Measurements from ENCODE around the gene GRB10. TPM values are rescaled to one million over a fixed set of nuclear protein-coding genes. Genes with fewer than 3 reads are reported as not detected.

GRB10 gene
- total RNA-seq, 1 experiment from 2014 or later, result 38.3 TPM

DNA sequence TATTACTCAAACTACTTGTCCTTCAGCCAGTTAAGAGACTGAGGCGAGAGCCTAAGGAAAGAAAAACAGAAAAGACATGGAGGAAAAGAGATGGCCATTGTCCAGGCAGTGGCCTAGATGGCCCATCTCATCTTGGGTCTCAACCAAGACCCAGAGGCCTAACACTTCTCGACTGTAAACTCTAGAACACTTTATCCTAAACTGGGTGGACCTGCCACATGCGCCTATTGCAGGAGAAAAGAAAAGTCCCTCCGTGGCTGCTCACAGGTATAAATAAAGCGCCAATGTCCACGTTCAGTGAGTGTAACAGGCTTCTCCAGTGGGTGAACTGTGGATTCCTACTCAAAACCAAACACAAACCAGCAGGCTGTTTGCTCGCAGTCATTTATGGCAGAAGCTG is 124.8 kb downstream of the GRB10 start:
- CTCF ChIA-PET, result no interaction called here
- TF ChIP-seq TCF7L2 (IDR thresholded peaks at IDR 0.05; ENCODE audit: low read depth, low read length) (no peak), POLR2AphosphoS5 (IDR thresholded peaks at IDR 0.05; ENCODE audit: low read depth, low read length) (no peak)
- H3K4me1 ChIP-seq (ENCODE audit: control insufficient read depth, insufficient read depth, low read length), result no peaks in the 10 kb centered on the region
- H3K4me3 ChIP-seq (ENCODE audit: low read depth in 2 of 2, low read length in 2 of 2), result no peak overlapping the region
- H3K9me3 ChIP-seq (ENCODE audit: control insufficient read depth, insufficient read depth, low read depth, low read length), result no peaks in the 10 kb centered on the region
- H3K36me3 ChIP-seq (ENCODE audit: control insufficient read depth, insufficient read depth, low read length), result no peaks in the 10 kb centered on the region
- no peaks in the 10 kb centered on the region for H3K27me3 ChIP-seq (ENCODE audit: control insufficient read depth, insufficient read depth, low read length)
- DNase-seq (ENCODE audit: low read depth, low spot score) (no peak), ATAC-seq (no peak)
- POLR2A ChIA-PET, result no interaction called here
- in situ Hi-C loops (cut with HindIII; ENCODE audit: low pct_unique_long_range_greater_than_20kb, low sequenced_read_pairs) (no loop called here), intact Hi-C loops (cut with micrococcal nuclease; ENCODE audit: unreplicated experiment) (no loop called here)
- H3K27ac ChIP-seq (ENCODE audit: low read length), result no peak overlapping the region
- no TSS peak for BruUV-seq (replicated peaks)

DNA sequence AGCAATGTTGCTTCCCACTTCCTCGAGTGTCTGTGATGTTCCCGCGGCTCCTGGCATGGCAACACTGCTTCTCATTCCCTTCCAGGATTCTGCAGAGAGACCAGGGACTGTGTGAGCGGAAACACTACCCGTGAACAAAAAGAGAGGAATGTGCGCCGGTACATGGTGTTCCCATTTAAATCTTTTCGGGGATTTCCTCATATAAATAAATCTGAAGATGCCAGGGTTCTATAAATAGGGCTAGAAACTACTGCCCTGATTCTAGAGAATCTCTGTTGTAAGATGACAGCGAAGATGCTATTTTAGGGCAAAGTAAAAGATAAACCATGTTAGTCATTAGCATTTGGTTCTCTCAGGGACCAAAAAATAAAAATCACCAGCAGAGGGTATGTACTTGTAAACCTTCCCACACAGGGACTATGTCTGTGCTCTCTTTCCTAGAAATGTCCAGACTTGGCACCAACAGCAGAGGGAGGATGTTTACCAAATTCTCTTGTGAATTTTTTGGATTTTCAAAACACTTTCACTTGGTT is 125.3 kb downstream of the GRB10 start:
- BruUV-seq (replicated peaks), result no TSS peak
- DNase-seq (ENCODE audit: low read depth, low spot score) (no peak), ATAC-seq (no peak)
- Histone ChIP-seq H3K9me3 (ENCODE audit: control insufficient read depth, insufficient read depth, low read depth, low read length) (no peaks in the 10 kb centered on the region), H3K4me3 (ENCODE audit: low read depth in 2 of 2, low read length in 2 of 2) (no peak overlapping the region), H3K4me1 (ENCODE audit: control insufficient read depth, insufficient read depth, low read length) (no peaks in the 10 kb centered on the region), H3K27ac (ENCODE audit: low read length) (no peak overlapping the region), H3K27me3 (ENCODE audit: control insufficient read depth, insufficient read depth, low read length) (no peaks in the 10 kb centered on the region), H3K36me3 (ENCODE audit: control insufficient read depth, insufficient read depth, low read length) (no peaks in the 10 kb centered on the region)
- TF ChIP-seq TCF7L2 (IDR thresholded peaks at IDR 0.05; ENCODE audit: low read depth, low read length), result no peak
- TF ChIP-seq POLR2AphosphoS5 (IDR thresholded peaks at IDR 0.05; ENCODE audit: low read depth, low read length), result no peak
- TF ChIP-seq, protein P1, sequence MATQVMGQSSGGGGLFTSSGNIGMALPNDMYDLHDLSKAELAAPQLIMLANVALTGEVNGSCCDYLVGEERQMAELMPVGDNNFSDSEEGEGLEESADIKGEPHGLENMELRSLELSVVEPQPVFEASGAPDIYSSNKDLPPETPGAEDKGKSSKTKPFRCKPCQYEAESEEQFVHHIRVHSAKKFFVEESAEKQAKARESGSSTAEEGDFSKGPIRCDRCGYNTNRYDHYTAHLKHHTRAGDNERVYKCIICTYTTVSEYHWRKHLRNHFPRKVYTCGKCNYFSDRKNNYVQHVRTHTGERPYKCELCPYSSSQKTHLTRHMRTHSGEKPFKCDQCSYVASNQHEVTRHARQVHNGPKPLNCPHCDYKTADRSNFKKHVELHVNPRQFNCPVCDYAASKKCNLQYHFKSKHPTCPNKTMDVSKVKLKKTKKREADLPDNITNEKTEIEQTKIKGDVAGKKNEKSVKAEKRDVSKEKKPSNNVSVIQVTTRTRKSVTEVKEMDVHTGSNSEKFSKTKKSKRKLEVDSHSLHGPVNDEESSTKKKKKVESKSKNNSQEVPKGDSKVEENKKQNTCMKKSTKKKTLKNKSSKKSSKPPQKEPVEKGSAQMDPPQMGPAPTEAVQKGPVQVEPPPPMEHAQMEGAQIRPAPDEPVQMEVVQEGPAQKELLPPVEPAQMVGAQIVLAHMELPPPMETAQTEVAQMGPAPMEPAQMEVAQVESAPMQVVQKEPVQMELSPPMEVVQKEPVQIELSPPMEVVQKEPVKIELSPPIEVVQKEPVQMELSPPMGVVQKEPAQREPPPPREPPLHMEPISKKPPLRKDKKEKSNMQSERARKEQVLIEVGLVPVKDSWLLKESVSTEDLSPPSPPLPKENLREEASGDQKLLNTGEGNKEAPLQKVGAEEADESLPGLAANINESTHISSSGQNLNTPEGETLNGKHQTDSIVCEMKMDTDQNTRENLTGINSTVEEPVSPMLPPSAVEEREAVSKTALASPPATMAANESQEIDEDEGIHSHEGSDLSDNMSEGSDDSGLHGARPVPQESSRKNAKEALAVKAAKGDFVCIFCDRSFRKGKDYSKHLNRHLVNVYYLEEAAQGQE (IDR thresholded peaks at IDR 0.05; ENCODE audit: insufficient read depth in 1 of 2, low read depth in 2 of 2, low read length in 1 of 2), result no peak
- TF ChIP-seq, protein P2, sequence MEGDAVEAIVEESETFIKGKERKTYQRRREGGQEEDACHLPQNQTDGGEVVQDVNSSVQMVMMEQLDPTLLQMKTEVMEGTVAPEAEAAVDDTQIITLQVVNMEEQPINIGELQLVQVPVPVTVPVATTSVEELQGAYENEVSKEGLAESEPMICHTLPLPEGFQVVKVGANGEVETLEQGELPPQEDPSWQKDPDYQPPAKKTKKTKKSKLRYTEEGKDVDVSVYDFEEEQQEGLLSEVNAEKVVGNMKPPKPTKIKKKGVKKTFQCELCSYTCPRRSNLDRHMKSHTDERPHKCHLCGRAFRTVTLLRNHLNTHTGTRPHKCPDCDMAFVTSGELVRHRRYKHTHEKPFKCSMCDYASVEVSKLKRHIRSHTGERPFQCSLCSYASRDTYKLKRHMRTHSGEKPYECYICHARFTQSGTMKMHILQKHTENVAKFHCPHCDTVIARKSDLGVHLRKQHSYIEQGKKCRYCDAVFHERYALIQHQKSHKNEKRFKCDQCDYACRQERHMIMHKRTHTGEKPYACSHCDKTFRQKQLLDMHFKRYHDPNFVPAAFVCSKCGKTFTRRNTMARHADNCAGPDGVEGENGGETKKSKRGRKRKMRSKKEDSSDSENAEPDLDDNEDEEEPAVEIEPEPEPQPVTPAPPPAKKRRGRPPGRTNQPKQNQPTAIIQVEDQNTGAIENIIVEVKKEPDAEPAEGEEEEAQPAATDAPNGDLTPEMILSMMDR (IDR thresholded peaks at IDR 0.05), result no peak
- no peak for TF ChIP-seq SIN3A (IDR thresholded peaks at IDR 0.05; ENCODE audit: borderline replicate concordance, insufficient read depth, low read depth, low read length)
- ChIA-PET POLR2A (no interaction called here), CTCF (no interaction called here)
- in situ Hi-C loops (cut with HindIII; ENCODE audit: low pct_unique_long_range_greater_than_20kb, low sequenced_read_pairs), result no loop called here
- intact Hi-C loops (cut with micrococcal nuclease; ENCODE audit: unreplicated experiment), result no loop called here

DNA sequence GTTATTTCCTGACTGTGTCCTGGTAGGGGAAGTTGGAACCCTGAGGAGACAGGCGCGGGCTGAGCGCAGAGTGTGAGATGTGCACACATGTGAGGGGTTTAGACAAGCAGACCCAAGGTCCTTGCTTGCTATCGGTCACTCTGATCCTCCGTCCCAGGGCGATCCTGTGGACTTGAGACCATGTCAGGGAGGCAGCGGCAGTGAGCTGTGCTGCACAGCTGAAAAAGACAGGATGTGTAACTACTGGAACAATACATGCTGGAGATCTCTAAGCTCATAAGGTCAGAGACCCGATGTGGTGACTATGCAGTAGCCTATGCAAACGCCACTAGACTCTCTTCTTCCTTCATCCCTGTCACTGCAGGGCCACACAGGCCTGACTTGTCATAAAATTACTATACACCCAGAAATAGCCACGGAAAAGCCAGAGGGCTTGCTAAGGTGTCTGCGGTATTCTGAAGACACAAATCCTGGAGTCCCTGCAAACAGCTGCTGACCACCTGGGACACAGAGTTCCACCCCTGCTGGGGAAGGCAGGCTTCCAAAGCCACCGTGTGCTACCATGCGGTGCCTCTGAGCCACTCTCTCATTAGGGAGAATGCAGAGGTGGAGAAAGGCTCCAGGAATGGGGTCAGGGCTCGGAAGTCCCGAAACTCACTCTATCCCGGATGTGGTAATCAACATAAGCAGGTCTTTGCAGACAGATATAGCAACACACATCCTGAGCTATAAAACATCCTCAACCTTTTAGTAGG is 126.4 kb downstream of the GRB10 start:
- Histone ChIP-seq H3K9me3 (ENCODE audit: control insufficient read depth, insufficient read depth, low read depth, low read length) (no peaks in the 10 kb centered on the region), H3K4me1 (ENCODE audit: control insufficient read depth, insufficient read depth, low read length) (no peaks in the 10 kb centered on the region), H3K4me3 (ENCODE audit: low read depth in 2 of 2, low read length in 2 of 2) (no peak overlapping the region), H3K27me3 (ENCODE audit: control insufficient read depth, insufficient read depth, low read length) (no peaks in the 10 kb centered on the region), H3K27ac (ENCODE audit: low read length) (no peak overlapping the region), H3K36me3 (ENCODE audit: control insufficient read depth, insufficient read depth, low read length) (no peaks in the 10 kb centered on the region)
- intact Hi-C loops (cut with micrococcal nuclease; ENCODE audit: unreplicated experiment), result no loop called here
- in situ Hi-C loops (cut with HindIII; ENCODE audit: low pct_unique_long_range_greater_than_20kb, low sequenced_read_pairs), result no loop called here
- TF ChIP-seq, protein P2 (IDR thresholded peaks at IDR 0.05), result no peak
- TF ChIP-seq SIN3A (IDR thresholded peaks at IDR 0.05; ENCODE audit: borderline replicate concordance, insufficient read depth, low read depth, low read length), result no peak
- no peak for TF ChIP-seq TCF7L2 (IDR thresholded peaks at IDR 0.05; ENCODE audit: low read depth, low read length)
- no peak for TF ChIP-seq POLR2AphosphoS5 (IDR thresholded peaks at IDR 0.05; ENCODE audit: low read depth, low read length)
- TF ChIP-seq, protein P1 (IDR thresholded peaks at IDR 0.05; ENCODE audit: insufficient read depth in 1 of 2, low read depth in 2 of 2, low read length in 1 of 2), result no peak
- DNase-seq (ENCODE audit: low read depth, low spot score) (no peak), ATAC-seq (no peak)
- ChIA-PET POLR2A (no interaction called here), CTCF (no interaction called here)
- no TSS peak for BruUV-seq (replicated peaks)
